Limb (tissue), 2 donors: Measurements from ENCODE around the gene MB21D2.

Experiments
- DNase-seq, 2 donors: peaks; one replicate each; pipeline ENCODE4 v3.0.0-alpha.2; 2016; ENCODE audit errors: extremely low spot score in 2 of 2

The MB21D2 gene

GRCh38 chr3:192927016-192927415, 9.4 kb upstream of the MB21D2 start:
- DNase-seq: no peak

- no peak for DNase-seq
These were observed 6.1 kb upstream of the MB21D2 start for GRCh38 chr3:192923731-192924130.

GRCh38 chr3:192921793-192922192, 4.1 kb upstream of the MB21D2 start:
- DNase-seq: no peak

GRCh38 chr3:192920411-192920810, 2.8 kb upstream of the MB21D2 start:
- no peak for DNase-seq

GRCh38 chr3:192919901-192920300, 2.2 kb upstream of the MB21D2 start:
- no peak for DNase-seq

GRCh38 chr3:192918275-192918588, 576 bp upstream of the MB21D2 start:
- DNase-seq: no peak

- no peak for DNase-seq
These were observed 640 bp downstream of the MB21D2 start for GRCh38 chr3:192917028-192917403.

GRCh38 chr3:192916371-192917027, 1.2 kb downstream of the MB21D2 start:
- peak in 1 of 2 donors; percentile 75 for DNase-seq

GRCh38 chr3:192915722-192916121, 1.9 kb downstream of the MB21D2 start:
- DNase-seq: no peak

- DNase-seq: peak in 1 of 2 donors; percentile 38
These were observed 2.4 kb downstream of the MB21D2 start for GRCh38 chr3:192915304-192915703.

- DNase-seq: no peak
These were observed 2.8 kb downstream of the MB21D2 start for GRCh38 chr3:192914848-192915247.

GRCh38 chr3:192913540-192913939, 4.1 kb downstream of the MB21D2 start:
- DNase-seq: no peak

- DNase-seq: no peak
These were observed 6.4 kb downstream of the MB21D2 start for GRCh38 chr3:192911293-192911692.

GRCh38 chr3:192907784-192908183, 9.9 kb downstream of the MB21D2 start:
- DNase-seq: no peak

- no peak for DNase-seq
These were observed 10.7 kb downstream of the MB21D2 start for GRCh38 chr3:192906940-192907339.

- no peak for DNase-seq
These were observed 11.5 kb downstream of the MB21D2 start for GRCh38 chr3:192905980-192906678.

GRCh38 chr3:192904632-192905289, 12.9 kb downstream of the MB21D2 start:
- peak in 1 of 2 donors; percentile 41 for DNase-seq

- DNase-seq: no peak
These were observed 15.1 kb downstream of the MB21D2 start for GRCh38 chr3:192902549-192902948.

GRCh38 chr3:192901435-192901834, 16.2 kb downstream of the MB21D2 start:
- no peak for DNase-seq

- no peak for DNase-seq
These were observed 18.1 kb downstream of the MB21D2 start for GRCh38 chr3:192899540-192899982.

- no peak for DNase-seq
These were observed 20.7 kb downstream of the MB21D2 start for GRCh38 chr3:192897005-192897404.

GRCh38 chr3:192896208-192896607, 21.4 kb downstream of the MB21D2 start:
- DNase-seq: no peak

- DNase-seq: no peak
These were observed 23.0 kb downstream of the MB21D2 start for GRCh38 chr3:192894676-192895075.
